Skin epidermis (tissue), 12 donors: ENCODE data around the gene SYNRG.
"Not testable (repeated sequence)": the region's sequence is repeated elsewhere in the genome, so short reads cannot be mapped to it uniquely, and the experiment has no call there.

Experiments
- H3K27ac ChIP-seq, 21 experiments: fragments of 200-600 bp; sonication (generic) in 11 of 21; one replicate each; pipeline ENCODE4 v1.5.0; 2020; ENCODE audit warnings: mild to moderate bottlenecking in 3 of 21, inconsistent platforms in 2 of 21, moderate library complexity in 2 of 21
- H3K4me3 ChIP-seq, 7 experiments: fragments of 200-600 bp; sonication (generic) in 2 of 7; one replicate each; pipeline ENCODE4 v1.5.0; 2020; ENCODE audit warnings: inconsistent platforms in 2 of 7, mild to moderate bottlenecking in 2 of 7, moderate library complexity in 1 of 7

The SYNRG gene

DNA sequence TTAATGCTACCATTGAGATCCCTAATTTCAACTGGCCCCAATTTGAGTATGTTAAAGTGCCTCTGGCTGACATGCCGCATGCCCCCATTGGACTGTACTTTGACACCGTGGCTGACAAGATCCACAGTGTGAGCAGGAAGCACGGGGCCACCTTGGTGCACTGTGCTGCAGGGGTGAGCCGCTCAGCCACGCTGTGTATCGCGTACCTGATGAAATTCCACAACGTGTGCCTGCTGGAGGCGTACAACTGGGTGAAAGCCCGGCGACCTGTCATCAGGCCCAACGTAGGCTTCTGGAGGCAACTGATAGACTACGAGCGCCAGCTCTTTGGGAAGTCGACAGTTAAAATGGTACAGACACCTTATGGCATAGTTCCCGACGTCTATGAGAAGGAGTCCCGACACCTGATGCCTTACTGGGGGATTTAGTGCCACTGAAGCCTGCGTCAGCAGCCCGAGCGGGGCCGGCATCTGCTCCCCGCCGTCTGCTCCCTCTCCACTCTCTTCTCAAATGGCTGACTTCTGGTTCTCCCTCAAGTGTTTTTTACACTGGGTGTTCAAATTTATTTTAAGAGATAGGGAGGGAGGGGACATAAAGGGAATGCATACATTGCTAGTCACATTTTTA is 96.7 kb downstream of the SYNRG start:
- Histone ChIP-seq H3K27ac (no peak overlapping the region), H3K4me3 (no peak overlapping the region)

DNA sequence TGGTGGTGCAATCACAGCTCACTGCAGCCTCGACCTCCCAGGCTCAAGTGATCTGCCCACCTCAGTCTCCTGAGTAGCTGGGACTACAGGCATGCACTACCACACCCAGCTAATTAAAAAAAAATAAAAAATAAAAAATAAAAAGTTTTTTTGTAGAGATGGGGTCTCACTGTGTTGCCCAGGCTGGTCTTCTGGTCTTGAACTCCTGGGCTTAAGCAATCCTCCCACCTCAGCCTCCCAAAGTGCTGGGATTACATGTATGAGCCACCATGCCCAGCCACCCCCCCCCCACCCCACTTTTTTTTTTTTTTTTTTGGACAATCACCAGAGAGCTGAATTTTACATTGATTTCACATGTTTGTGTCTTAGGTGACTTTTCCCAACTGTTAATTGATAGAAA is 97.6 kb downstream of the SYNRG start:
- H3K4me3 ChIP-seq, H3K27ac ChIP-seq: not testable (repeated sequence)

DNA sequence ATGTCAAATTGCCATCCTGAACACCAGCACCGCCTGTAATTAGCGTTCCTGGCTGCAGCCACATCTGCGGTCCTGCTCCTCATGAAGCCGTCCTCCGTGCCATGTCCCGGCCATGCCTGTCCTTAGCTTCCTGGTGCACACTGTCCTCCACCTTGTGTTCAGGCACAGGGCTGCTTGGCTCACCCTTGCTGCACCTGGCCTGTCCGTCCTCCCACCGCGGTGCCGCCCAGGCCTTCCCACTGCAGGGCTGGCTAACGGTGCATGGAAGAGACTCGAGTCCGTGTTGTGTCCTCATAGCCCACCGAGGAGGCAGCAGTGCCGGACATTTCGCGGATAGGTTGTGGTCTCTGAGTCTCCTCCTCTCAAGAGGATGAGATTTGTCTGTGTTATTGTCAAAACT is 99.2 kb downstream of the SYNRG start:
- no peak overlapping the region for H3K27ac ChIP-seq
- H3K4me3 ChIP-seq, result no peak overlapping the region

DNA sequence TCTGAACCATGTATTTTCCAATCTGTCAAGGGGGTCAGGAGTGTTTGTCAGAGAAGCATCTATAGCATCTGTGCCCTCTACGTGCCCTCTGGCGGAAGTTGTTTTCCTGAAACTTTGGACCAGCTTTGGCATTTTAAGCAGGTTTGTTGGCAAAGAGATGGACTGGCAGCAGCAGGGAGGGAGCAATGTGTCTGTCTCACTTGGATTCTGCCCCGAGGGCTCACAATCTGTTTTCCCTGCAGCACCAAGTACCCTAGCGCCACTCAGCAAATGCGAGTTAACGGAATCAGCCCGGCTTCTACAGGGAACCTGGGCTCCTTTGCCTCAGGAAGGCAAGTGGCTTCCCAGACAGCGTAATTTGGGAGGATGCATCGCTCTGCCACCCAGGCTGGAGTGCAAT is 102.1 kb downstream of the SYNRG start:
- Histone ChIP-seq H3K27ac (no peak overlapping the region), H3K4me3 (no peak overlapping the region)

DNA sequence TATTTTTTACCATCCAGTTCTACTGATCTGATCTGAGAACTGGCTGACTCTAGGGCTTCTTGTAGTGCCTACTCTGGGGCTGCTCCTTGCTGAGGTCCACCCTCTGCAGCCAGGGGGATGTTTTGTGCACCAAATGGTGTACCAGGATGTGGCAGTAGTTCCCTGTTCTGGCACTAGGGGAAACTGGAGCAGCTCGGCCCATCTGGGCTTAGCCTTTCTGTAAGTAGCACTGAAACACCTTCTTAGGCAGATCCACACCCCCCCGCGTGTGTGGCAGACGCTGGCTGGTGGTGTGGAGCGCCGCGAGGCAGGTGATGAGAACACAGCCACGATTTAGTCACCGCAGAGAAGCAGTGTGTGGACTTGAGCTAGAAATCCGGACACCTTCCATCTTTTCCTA is 102.5 kb downstream of the SYNRG start:
- Histone ChIP-seq H3K27ac (no peak overlapping the region), H3K4me3 (no peak overlapping the region)

DNA sequence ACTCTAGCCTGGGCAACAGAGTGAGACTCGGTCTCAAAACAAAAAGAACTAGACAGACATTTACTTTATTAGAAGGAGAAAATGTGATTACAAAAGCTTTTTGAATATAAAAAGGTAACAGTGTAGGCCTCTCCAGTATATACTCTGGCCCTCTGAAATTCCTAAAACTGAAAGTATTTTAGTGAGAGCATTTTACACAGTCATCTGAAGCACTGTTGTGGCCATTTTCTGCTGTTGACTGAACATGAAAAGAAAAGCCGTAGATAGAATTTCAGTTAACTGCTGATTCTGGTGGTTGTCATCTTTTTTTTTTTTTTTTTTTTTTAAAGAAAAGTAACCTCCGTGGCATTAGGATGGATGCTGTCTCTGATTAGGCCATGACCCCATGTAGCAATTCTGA is 103.9 kb downstream of the SYNRG start:
- Histone ChIP-seq H3K27ac (no peak overlapping the region), H3K4me3 (no peak overlapping the region)

DNA sequence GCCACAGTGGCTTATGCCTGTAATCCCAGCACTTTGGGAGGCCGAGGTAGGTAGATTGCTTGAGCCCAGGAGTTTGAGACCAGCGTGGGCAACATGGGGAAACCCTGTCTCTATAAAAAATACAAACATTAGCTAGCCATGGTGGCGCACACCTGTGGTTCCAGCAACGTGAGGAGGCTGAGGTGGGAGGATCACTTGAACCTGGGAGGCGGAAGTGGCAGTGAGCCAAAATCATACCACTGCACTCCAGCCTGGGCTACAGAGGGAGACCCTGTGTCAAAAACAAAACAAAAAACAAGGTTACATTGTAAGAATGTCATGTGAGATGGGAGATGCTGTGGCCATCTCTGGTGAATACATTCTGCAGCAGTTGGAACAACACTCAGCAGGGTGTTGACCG is 106.1 kb downstream of the SYNRG start:
- Histone ChIP-seq H3K4me3 (no peak overlapping the region), H3K27ac (no peak overlapping the region)

DNA sequence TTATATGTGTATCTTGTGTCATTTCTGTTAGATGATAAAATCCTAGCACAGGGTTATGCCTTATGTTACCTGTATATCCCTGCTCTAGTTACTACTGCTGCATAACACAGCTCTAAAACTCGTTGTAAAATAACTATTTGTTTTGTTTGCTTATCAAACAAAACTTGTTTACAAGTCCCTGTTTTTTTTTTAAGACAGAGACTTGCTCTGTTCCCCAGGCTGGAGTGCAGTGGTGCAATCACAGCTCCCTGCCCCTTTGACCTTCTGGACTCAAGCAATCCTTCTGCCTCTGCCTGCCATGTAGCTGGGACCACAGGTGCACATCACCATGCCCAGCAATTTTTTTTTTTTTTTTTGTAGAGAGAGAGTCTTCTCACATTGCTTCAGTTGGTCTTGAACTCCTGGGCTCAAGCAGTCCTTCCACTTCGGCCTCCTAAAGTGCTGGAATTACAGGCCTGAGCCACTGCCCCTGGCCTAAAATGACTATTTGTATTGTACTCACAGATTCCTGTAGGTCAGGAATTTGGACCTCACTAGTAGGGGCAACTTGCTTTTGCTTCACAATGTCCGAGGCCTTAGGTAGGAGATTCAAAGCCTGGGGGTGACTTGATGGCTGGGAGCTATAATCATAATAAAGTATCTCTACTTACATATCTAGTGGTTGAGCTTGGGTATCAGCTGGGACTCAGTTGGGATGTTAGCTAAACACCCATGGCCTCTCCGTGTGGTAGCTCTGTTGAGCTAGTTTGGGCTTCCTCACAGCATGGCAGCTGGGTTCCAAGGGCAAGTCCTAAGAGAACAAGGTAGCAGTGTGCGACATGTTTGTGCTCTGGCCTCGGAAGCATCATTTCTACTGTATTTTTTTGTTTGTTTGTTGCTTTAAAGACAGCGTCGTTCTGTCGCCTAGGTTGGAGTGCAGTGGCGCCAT is 106.9 kb downstream of the SYNRG start:
- no peak overlapping the region for H3K4me3 ChIP-seq
- H3K27ac ChIP-seq, result no peak overlapping the region

DNA sequence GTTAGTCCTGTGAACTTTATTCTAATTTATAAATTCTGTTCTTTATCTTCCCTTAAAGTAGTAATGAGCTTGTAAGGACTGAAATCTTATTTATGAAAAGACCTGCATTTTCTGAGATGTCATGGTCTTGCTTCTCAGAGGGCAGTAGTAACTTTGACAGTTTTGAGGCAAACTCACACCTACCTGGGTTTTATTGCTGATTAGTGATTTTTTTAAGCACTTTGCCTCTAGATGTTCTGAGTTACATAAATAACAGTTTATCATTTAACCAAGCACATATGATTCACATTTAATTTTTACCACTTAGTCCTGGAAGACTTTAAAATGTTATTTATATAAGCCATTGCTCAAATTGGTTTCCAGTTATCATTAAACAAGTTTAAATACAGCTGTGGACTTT is 108.8 kb downstream of the SYNRG start:
- H3K27ac ChIP-seq, result no peak overlapping the region

DNA sequence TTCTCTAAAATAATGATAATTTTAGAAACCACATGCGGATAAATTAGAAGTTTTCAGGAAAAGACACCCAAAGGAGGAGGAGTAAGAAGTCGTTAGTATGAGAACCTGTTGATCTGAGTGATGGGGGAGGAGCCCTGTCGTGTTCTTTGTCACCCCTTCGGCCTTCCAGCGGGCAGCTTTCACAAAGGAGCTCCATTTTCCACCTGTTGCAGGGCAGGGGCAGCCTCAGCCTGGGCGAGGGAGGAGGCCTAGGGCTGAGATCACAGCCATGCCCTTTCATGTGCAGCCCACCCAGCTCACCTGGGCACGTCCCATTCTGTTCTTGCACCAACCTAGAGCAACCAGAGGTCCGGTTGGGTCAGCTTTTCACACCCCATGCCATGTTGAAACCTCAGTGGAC is 114.2 kb downstream of the SYNRG start:
- no peak overlapping the region for H3K4me3 ChIP-seq
- H3K27ac ChIP-seq, result peak overlapping the region in 1 of 21 experiments; percentile 44

More for the DNA sequence above, 108.8 kb downstream of the SYNRG start:
- no peak overlapping the region for H3K4me3 ChIP-seq

DNA sequence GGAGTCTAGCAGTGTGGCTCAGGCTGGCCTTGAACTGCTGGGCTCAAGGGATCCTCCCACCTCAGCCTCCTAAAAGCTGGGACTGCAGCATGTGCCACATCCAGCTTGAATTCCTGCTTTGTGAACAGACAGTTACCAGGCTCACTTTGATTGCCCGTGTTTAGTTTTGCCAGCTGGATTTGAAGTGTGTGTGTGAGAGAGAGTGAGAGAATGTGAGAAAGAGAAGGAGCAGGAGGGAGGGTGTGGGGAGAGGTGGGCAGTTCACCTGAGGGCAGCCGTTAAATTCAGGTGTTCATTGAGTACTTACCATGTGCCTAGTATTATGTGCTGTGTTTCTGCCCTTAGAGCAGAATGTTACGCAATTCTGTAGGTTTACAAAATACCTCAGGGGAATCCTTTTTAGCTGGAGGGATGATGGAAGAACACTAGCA is 114.8 kb downstream of the SYNRG start:
- Histone ChIP-seq H3K27ac (peak overlapping the region in 4 of 21 experiments; percentile 19 to 91 (median 44)), H3K4me3 (no peak overlapping the region)

DNA sequence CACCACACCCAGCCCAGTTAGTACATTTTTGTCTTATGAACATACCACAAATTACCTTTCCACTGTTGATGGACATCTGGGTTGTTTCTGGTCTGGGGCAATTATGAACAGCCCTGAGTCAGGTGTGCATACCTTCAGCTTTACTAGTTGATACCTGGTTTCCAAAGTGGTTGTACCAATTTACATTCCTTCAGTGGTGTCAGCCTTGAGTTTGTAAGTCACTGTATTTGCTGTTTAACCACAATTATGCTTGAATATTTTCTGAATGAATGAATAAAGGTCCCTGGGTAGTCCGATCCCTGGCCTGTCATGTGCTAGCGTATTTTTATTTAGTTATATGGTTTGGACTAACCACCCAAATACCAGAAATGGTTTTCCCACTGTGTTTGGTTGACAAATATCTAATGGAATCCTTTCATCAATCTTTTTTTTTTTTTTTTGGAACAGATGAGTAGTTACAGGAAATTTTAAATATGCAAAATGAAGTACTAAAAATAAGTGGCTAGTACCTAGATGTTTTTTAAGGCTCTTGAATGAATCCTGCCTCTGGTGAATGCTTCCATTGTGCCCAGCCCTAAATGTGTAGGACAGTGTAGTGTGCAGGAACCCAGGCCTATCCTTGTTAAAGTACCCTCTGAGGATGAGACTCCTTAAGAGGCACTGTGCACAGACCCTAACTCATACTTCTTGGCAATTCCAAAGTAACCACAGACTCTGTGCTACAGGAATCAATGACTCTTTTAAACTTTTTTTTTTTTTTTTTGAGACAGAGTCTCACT is 115.8 kb downstream of the SYNRG start:
- H3K4me3 ChIP-seq, result no peak overlapping the region

DNA sequence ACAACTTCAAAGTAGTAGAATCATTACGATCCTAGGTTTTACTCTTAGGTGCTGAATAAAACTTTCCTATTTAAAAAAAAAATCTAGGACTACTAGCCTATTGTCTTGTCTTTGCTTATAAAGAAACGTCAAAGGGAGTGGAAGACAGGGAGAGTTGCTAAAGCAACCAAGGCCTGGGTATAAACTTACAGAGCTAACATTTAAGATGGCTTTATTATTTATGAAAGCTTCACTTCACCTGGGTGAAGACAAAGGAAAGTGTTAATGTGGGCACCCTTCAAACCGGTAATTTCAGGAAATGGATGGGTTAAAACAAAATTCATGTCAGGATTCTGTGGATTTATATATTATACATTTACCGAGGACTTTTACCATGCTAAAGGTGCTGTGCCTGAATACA is 117.1 kb downstream of the SYNRG start:
- Histone ChIP-seq H3K27ac (peak overlapping the region in 14 of 21 experiments; percentile 2 to 99 (median 91)), H3K4me3 (peak overlapping the region in 5 of 7 experiments; percentile 8 to 78 (median 67))

More for the DNA sequence above, 115.8 kb downstream of the SYNRG start:
- peak overlapping the region in 5 of 21 experiments; percentile 28 to 99 (median 91) for H3K27ac ChIP-seq

DNA sequence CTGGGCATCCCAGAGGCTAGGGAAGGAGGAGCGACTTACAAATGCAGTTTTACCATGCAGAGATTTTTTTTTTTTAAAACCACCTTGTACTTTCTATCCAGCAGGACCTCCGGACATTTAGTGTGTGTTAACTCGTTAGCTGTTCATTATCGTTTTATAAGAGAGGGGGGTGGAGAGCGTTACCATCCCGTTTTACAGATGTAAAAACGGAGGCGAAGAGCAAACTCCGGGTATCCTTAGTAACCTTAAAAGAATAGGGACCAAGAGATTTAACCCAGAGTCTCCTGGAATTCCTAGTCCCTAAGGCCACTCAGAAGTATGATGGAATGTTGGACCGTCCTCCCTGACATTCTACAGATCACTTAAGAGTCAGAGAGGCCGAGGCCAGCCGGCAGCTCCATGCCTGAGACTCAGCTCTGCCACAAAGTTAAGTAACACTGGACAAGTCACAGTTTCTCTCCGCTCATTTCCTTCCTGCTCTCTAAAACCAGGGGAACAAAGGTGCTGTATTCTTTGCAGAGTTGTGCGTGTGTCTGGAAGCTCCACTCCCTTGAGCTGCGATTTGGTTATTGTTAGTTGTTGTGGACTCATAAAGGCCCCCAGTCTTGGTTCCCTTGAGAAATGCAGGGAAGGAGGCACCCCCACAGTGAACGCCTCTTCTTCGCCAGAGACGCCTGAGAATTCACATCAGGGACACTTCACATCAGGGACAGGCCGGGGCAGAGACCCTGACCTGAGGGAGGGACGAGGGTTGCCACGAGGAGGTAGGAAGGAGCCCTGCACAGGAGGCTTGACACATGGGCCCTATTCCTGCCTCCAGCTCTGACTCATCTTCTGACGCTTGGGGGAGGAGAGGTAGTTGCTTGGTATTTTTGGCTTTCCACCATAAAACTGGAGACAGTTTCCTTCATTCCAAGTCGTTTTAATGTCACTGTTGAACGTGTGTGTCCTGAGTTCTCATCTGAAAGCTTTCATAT is 118.3 kb downstream of the SYNRG start:
- H3K4me3 ChIP-seq, result peak overlapping the region; percentile 56 to 84 (median 76)
- H3K27ac ChIP-seq, result peak overlapping the region in 20 of 21 experiments; percentile 35 to 99 (median 91)

DNA sequence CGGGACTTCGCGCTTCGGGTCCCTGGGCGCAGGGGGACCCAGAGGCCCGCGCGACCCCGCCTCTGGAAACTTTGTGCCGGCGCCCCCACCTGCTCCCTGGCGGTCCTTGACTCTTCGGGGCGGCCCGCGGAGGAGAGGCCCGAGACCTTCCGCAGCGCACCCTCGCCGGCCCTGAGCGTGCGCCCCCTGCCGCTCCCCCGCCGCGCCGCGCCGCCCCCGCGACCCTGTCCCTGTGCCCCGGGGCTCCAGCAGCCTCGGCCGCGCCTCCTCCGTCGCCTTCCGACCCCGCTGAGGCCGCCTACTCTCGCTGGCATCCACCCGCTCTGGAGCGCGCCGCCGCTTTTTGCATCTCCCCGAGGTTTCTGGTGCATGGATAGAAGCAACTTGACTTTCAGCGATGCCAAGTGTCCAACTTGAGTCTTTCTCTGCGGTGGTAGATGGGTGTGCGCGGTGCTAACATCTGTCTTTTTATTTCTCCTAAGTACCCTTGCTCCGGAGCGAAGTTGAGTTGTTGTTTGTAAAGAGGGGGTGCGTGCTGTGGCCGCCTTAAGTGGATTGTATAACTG is 119.1 kb downstream of the SYNRG start:
- H3K4me3 ChIP-seq, result peak overlapping the region; percentile 56 to 84 (median 76)
- peak overlapping the region; percentile 81 to 99 (median 91) for H3K27ac ChIP-seq

DNA sequence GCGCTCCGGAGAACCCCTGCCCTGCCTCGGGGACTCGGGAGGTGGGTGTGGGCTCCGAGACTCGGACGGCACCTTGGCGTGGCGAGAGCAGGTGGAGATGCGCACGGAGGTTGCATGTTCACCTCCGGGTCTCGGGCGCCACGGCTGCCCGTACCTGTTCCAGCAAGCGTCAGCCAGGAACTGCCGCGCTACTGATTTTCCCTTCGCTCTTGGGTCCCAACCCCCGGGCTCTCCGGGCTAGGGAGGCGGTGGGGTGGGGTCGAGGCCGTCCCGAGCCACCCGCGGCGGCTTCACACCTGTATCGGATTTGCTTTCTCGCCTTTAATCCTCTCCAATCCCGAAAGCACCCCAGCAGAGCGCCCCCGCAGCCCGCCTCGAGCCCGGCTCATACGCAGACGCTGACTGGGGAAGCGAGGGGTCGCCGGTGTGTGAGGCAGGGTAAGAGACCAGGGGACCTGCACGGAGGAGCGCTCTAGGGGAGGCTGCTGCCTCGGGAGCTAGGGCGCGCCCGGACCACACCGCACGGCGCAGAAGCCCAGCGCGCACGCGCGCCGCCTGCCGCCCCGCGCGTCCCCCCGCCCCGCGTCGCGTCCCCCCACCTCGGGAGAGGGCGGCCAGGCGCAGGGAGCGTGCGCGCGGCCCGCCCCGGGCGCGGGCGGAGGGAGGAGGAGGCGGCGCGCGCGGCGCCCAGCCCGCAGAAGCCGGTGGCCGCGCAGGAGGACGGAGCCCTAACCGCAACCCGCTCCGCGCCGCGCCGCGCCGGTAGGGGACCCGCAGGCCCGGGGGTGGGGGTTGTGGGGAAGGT is 119.8 kb downstream of the SYNRG start, which contains the start of gene DUSP14:
Gene DUSP14, plus strand, starts transcription at position 695 of the 805 bp plus-strand sequence. CDS start 22,382 bp downstream, outside the sequence.
- Histone ChIP-seq H3K27ac (peak within 1 kb of the TSS; percentile 85 to 99 (median 93)), H3K4me3 (peak within 1 kb of the TSS; percentile 56 to 84 (median 76))

DNA sequence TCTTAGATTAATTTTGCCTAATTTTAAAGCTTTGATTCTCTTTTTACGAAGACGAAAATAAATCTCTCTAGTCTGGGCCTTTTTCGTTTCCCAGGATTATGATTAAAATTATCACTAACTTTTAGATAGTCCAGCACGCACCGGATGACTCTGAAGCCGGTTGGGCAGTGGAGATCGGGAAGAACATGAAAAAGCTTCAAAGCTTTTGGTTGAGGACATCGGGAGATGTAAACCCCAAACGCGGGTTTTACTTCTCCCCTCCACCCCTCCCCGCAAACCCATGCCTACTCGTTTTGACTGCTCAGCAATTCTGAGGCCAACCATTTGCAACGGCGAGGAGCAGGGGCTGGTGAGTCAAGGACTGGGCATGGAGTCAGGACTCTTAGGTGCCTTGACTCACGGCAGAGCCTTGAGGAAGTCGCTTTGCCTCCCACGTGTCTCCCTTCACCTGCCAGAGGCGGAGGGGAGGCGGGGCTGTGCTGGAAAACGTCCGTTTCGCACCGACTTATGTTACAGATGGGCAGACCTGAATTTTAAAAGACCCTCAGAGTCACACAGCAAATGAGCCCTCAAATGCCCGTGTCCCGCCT is 120.5 kb downstream of the SYNRG start:
- peak overlapping the region; percentile 76 to 99 (median 93) for H3K27ac ChIP-seq
- H3K4me3 ChIP-seq, result peak overlapping the region; percentile 56 to 84 (median 72)
